HuH-7 (cell line): ENCODE data around the gene WWTR1.

ENCODE experiments used
- DNase-seq: peaks from one replicate; pipeline ENCODE4 v3.0.0; 2011; ENCODE audit warnings: low spot score

The WWTR1 gene

DNA sequence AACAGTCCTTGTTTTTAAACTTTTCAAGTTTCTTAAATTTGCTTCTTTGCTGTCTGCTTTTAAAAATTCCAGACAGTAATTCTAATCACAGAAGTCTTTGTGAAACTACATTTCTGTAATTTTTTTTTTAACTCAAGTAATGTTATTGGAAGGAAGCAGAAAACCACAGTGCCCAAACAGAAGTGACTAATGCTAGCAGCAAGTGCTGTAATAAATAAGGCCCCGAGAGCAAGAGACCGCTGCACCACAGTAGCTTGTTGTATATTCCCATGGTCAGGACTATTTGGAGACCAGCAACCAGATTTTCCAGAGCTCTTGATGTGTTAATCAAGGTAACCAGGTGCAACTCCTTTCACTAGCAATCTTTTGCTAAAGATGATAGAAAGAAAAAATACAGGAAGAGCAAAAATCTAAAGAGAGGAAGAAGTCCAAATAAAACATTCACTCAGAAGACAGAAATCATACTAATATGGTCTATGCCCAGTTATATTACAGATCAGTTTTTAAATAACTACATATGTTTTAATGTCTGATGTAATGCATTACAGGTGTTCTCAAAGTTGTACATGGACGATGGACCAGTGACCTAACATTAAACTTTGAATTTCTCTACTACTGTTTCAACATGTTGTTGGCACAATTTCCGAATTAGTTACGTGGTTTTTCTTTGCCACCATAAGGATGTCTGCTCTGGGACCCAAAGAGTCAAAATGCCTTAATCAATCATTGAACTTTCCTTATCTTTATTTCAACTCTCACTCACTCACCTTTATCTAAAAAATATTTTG lies 36.4 kb downstream of the WWTR1 start:
- no peak for DNase-seq

DNA sequence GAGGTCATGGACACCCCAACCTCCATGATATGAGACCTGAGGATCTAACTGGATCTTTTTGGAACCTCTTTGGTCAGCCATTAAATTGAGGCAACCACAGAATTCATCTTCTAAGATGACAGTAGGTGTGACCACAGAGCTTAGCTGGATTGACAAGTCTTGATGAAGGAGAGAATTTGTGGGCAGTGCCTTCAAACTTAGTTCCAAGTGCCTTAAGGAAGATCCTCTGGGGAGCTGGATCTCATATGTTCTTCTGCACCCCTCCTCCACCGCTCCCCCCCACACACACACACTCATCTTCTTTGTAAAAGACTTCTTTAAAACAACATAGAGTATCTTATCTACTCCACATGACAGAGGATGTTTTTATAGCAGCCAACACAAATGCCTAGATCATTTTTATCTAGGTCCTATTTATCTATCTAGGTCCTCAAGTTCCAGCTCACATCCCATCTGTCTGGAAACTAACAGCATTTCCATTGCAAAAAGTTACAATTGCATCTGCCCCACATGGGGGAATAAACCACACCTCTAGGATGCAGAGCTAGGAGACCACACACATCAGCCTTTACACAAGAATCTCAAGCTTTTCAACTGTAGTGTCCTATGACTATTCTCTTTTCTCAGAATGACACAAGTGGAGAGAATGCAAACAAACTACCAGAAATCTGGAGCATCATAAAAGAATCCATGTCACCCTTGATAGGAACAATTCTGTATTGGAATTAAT lies 37.4 kb downstream of the WWTR1 start:
- no peak for DNase-seq

DNA sequence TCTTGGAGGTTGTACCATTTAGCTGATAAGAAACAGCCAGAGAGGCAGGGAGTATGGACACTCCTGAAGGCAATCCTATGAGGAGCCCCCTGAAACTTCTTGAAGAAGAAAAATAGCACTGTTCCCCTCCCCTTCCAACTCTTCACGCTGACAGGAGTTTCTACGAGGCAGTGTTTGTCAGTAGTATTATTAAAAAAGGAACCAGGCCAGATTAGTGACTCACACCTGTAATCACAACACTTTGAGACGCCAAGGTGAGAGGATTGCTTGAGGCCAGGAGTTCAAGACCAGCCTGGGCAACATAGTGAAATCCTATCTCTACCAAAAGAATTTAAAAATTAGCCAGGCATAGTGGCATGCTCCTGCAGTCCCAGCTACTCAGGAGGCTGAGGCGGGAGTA lies 38.7 kb downstream of the WWTR1 start:
- DNase-seq = no peak

DNA sequence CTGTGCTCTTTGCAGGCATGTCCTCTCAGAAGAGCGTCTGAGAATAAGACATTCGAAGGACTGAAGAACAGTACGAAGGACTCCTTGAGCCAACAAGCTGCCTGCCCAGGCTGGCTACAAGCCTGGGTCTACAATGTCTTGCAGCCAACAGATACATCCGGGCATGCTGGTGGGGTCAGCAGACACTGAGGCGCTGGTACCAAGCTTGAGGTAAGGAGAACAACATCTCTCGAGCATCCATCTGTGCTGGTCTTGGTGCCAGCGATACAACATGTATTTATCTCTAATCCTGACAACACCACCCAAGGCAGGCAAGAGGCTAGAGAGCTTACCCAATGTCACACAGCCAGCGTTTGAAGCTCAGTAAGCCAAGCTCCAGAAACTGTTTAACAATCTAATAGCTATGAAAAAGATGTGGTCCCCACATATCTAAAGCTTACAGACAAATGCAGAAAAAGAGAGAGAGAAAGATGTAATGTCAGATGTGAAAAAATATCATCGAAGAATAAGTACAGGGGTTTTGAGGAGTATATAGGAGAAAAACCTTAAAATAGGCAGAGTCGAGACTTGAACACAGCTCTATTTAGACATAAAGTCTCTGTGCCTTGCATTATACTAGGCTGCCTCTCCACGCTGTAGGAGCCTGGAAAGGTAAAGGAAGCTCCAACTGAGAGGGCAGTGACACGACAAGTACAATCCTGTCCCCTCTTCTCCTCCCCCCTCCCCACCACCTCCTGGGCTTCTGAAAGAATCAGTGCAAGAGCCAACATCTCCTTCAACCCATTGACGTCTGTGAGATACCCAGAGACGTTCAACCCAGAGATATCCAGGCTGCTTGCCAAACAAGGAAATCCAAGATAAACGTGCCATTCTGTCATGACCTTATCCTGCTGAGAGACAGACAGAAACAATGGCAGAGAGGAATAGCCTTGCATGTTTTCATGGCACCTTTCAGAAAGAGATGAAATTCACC lies 39.4 kb downstream of the WWTR1 start:
- no peak for DNase-seq

DNA sequence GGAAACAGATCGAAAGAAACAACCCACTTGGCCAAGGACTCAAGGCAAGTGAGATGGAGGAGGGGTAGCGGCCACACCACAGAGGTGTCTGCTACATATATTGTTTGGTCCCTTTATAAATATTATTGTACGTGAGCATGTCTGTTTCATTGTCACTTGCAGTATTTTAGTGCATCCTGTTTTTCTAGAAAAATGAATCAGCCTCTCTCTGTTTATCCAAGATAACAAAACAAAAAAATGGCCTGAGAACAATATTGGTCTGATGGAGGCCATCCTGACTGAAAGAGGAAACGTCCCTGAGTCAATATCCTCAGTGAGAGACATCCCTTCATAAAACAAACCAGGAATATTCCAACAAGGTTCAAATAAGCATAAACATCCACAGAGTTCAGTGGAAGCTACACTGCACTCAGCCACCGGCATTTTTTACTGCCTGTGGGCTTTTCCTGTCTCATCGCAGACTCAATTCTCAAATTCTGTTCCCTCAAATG lies 42.0 kb downstream of the WWTR1 start:
- no peak for DNase-seq

DNA sequence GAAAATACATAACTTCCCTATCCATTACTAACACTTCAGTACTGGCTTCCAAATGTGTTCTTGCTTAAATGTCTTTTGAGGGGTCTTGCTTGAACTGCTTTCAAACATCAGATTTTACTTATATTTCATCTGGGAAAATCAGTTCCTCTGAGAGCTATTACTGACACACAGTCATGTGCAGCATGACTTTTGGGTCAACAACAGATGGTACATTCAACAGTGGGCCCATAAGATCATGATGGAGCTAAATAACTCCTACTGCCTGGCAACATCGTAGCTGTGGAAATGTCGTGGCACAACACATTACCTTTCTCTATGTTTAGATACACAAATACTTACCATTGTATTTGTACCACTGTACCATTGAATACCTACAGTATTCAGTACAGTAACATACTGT lies 43.8 kb downstream of the WWTR1 start:
- DNase-seq = no peak

DNA sequence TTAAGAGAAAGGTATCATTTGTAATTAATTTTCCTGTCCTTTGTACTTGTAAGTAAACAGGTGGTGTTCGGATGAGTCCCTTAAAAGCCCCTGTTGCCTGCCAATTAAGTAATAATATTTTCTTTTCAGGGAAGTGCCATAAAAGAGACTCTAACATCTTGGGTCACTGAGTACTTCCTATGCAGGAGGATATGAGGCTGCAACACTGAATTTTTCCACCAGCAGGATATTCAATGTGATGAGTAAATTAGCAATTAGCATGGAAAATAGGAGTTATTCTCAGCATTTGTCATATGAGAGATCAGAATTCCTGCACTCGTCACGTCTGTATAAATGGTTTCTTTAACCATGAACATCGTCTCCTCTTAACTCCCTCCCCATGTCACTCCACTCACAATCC lies 45.4 kb downstream of the WWTR1 start:
- no peak for DNase-seq

DNA sequence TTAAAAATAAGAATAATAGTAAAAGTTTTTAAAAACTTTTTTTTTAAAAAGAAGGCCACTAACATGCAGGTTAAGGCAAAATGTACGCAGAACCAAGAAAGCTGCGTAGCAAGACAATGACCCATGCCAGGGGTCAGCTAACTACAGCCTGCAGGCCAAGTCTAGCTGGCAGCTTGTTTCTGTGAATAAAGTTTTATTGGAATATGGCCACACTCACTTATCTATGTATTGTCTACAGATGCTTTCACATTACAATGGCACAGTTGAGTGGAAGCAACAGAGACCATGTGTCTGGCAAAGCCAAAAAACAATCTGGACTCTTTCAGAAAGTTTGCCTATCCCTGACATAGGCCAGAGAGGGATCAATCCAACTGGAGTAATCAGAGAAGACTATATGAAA lies 46.7 kb downstream of the WWTR1 start:
- DNase-seq = no peak

DNA sequence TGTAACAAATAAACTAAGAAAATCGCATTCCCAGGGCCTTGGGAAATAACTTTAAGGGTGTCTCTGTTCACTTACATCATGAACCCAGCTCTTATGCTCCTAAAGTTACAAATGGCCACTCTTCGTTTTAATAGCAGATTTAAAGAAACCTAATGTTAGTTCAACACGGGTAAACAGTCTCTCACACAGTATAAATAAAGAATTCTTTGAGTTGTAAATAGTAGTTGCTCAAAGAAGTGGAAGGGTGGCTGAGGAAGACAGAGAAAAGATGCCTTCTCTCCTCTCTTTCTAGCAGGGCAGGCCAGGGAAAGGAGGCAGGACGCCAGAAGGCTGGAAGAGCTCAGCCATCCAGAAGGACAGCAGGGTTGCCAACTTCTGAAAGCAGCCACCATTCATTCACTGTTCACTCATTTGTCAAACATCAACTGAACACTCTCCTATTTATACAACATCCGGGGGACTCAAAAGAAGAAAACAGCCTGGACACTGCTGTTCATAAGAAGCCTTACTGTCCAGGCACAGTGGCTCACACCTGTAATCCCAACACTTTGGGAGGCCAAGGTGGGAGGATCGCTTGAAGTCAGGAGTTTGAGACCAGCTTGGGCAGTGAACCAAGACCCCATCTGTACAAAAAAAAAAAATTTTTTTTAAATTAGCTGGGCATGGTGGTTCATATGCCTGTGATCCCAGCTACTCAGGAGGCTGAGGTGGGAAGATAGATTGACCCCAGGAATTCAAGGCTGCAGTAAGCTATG lies 47.3 kb downstream of the WWTR1 start:
- DNase-seq = no peak

DNA sequence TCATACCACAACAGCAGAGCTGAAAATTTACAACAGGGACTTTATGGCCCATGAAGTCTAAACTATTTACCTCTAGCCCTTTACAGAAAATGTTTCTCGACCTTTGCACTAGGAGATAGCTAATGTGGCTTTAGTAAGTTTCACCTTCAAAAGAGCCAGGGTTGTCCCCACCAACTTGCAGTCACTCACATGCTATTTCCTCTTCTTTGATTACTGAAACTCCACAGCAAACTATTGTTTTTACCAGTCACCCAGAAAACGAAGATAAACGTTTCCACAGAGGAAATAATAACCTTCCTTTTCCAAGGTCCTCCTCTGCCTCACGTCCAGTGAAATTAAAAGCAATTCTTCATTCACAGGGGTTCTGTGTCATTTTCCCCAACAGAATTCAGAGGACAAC lies 48.2 kb downstream of the WWTR1 start:
- DNase-seq = peak; percentile 36

DNA sequence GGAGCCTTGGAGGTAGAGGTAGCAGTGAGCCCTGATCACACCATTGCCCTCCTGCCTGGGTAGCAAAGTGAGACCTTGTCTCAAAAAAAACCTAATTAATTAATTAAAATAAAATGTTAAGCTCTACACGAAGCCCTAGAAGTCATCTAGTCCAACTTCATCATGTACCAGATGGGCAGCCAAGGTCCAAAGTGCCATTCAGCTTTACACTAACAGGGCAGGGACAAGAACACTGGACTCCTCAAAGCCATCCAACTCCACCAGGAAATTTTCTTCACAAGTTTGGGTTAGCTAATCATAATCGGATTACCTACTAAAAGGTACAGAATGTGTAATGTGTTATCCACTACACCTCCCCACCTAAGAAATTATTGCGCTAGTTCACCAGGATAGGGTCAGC lies 48.8 kb downstream of the WWTR1 start:
- no peak for DNase-seq

DNA sequence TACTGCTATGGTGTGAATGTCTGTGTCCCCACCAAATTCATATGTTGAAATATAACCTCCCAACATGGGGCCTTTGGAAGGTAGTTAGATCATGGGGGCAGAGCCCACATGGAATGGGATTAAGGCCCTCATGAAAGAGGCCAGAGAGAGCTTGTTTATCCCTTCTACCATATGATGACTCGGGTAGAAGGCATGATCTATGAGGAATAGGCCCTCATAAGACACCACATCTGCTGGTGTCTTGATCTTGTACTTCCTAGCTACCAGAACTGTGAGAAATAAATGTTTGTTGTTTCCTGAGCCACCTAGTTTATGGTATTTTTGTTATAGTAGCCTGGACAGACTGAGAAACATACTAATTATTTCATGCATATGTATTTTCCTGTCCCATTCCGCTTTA lies 51.9 kb downstream of the WWTR1 start:
- no peak for DNase-seq

DNA sequence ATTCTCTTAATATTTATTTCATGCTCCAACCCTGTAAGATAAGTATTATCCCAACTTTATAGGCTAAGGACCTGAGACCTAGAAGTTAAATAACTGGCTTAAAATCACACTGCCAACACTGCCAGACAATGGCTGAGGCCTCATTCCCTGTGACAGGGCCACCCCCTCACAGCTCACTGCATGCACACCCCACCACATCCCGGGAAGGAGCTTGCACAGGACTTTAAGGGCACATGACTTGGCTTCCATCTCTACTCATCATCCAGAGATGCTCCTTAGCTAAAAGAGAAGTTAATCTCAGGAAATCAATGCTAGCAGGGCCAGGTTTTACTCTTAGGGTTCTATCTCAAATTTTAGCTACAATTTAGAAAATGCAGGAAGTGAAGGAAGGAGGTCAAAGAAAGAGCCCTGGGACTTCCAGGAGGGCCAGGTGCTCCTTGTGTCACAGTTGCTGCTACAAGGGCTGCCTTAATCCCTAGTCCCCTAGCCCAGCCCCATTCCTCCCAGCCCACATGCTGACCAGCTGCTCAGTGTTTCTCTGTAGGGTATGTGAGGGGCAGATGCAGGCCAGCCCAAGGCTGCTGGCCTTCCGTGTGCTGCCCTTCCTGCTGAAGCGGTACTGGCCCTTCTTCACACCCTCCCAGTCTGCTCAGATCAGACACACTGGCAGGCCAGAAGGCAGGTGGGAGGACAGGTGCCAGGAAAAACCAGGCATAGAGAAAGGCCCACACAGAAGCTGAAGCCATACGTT lies 53.5 kb downstream of the WWTR1 start:
- no peak for DNase-seq

DNA sequence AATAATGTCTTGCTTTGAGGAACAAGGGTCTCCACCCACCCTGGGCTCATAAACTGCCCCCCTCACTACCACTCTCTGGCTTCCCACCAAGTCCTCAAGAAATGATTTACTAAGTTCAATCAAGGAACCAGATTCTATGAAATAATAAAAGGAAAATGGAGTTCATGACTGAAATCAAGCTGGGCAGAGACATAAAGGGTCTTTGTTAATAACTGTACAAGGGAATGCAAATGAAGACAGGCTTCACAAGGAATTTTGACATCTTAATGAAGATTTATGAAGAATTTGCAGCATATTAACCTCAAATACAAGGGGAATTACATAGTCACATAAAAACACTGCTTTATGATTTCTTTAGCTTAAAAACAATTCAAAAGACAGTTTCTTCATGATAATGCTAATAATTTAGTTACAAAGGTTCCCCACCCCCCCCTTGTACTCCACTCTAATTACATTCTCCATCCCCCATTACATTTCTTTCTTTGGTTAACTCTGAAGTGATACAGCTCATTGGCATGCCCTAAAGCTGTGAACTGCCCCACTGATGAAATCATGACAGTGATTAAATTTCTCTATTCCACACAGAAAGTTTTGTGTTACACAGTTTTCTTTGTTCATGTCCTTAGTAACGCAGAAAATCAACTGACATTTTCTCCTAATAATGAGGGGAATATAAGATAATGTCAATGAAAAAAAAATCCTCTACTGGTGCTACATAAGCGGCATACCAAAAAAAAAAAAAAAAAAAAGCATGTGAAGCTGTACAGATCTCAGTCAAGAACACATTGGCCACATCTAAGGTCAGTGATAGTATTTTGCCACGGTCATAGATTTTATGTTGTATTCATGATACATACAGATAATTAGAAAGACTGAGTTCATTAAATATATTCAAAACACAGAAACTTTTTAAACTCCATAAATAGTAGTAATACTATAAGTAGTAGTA lies 54.4 kb downstream of the WWTR1 start:
- DNase-seq = no peak

DNA sequence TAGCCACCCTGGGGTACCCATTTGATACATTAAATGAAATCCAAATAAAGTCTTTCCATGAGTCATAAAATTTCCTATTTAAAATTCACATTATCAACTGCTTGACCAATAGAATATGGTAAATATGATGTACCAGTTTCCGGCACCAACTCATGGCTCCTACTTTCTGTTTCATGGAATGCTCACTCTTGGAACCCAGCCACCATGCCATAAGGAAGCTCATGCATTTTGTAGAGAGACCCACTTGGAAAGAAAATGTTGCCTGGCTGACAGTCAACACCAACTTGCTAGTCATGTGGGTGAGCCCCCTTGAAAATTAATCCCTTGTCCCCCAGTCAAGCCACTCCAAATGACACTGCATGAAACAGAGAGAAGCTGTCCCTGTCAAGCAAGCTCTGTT lies 57.2 kb downstream of the WWTR1 start:
- DNase-seq = no peak

DNA sequence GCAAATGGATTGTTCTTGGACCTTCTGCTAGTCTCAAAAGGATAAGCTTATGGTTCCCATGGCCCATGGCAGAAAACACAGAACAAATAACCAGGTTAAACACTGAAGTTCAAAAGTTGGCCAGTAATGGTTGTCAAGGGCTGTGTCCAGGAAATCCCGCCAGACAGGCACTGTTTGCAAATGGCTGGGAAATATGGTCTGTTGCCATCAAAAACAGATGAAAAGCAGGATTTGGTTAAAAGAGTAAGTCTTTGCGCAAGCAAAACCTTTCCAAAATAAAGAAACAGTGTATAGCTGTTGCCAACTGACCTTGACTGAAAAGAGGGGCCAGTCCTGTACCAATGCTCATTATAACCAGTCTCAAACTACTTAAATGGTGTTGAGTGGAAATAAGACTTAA lies 58.6 kb downstream of the WWTR1 start:
- DNase-seq = no peak

DNA sequence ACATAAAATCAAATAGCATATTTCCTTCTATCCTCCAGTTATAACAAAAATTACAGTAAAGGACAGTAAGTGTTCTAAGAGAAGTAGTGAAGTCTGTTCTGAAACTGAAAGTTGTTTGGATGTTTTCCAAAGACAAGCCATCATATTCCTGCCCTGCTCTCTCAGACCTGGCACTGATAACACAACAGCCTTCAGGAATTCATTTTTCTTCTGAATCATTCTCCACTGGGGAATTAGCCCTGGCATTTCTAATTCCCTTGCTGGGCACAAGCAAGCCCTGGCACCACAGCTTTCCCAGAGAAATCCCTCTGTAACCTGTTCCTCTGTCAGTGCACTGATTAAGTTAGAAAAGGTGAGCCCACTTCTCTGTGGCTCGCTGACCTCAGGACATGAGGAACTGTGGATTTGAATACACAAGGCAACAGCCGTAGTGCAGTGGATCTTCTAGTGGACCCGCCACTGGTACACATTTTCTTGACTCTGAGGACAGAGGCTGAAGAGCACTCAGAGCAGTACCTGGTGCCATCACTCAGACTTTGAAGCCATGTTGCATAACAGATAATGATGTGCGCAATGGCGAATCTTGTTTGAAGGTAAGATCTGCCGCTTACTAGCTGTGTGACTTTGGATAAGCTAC lies 61.6 kb downstream of the WWTR1 start:
- DNase-seq = no peak

DNA sequence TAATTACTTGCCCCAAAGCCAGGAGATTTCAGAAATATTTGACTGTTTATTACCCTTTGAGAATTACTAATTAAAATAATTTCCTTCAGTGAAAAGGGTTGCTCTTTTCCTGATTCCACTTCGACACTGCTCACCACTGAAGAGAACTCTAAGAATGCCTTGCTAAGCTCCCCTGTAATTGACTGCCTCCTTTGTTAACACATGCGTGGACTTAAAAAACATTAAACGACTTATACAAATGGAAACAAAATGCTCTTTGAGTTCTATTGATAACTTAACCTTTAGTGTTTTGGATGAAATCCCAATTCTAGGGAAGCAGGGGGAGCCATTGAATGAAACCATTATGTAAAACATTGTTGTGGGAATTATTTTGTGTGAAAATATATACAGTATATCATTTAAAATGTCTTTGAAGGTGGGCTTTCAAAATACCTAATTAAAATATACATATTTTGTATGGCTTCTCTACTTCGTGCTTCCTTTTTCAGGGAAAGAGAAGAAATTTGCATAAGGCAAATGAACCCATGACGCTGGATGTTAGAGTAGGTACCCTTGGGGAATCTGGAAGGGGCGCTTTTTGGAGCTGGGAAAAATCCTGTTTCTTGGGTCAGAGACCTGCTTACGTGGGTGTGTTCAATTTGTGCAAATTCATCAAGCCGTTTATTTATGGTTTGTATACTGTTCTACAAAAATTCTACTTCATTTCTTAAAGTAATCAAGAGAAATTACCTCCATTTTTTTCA lies 64.2 kb downstream of the WWTR1 start:
- no peak for DNase-seq
